ENCODE data around the gene CLDN2.

DNA sequence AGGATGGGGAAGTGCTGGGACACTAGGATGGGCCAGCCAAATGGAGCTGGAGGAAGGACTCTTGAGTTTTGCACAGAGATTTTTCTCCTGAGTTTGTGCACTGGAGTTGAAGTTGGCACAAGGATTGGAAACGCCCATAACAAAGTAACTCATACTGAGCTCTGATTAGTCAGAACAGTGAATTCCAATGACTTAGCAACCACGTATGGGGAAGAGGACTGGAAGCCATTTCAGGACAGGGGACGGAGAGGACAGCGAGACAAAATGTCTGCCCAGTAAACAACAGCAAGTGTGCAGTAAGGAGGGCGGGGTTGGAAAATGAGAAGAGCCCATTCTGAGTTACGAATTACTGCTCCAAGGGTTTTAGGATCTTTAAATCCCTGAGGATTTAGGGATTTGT, 22.9 kb upstream of the CLDN2 start:
- TF ChIP-seq POLR2AphosphoS5 (IDR thresholded peaks at IDR 0.05; ENCODE audit: low read depth, low read length) (no peak), TAF1 (IDR thresholded peaks at IDR 0.05; ENCODE audit: borderline replicate concordance, insufficient read depth, low read length) (no peak)
- TF ChIP-seq, protein P1, sequence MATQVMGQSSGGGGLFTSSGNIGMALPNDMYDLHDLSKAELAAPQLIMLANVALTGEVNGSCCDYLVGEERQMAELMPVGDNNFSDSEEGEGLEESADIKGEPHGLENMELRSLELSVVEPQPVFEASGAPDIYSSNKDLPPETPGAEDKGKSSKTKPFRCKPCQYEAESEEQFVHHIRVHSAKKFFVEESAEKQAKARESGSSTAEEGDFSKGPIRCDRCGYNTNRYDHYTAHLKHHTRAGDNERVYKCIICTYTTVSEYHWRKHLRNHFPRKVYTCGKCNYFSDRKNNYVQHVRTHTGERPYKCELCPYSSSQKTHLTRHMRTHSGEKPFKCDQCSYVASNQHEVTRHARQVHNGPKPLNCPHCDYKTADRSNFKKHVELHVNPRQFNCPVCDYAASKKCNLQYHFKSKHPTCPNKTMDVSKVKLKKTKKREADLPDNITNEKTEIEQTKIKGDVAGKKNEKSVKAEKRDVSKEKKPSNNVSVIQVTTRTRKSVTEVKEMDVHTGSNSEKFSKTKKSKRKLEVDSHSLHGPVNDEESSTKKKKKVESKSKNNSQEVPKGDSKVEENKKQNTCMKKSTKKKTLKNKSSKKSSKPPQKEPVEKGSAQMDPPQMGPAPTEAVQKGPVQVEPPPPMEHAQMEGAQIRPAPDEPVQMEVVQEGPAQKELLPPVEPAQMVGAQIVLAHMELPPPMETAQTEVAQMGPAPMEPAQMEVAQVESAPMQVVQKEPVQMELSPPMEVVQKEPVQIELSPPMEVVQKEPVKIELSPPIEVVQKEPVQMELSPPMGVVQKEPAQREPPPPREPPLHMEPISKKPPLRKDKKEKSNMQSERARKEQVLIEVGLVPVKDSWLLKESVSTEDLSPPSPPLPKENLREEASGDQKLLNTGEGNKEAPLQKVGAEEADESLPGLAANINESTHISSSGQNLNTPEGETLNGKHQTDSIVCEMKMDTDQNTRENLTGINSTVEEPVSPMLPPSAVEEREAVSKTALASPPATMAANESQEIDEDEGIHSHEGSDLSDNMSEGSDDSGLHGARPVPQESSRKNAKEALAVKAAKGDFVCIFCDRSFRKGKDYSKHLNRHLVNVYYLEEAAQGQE (IDR thresholded peaks at IDR 0.05; ENCODE audit: insufficient read depth in 1 of 2, low read depth in 2 of 2, low read length in 2 of 2), result no peak
